BLaER1 (cell line): ENCODE data around the gene SCN4A.
"Not testable (repeated sequence)": the region's sequence is repeated elsewhere in the genome, so short reads cannot be mapped to it uniquely, and the experiment has no call there.

Experiments
- H3K27ac ChIP-seq: shearing (Covaris generic); formaldehyde crosslinking; 2 replicates; pipeline ENCODE4 v1.8.1; 2022
- H3K27me3 ChIP-seq: shearing (Covaris generic); formaldehyde crosslinking; 2 replicates; pipeline ENCODE4 v1.8.1; 2022
- H3K36me3 ChIP-seq: shearing (Covaris generic); formaldehyde crosslinking; 2 replicates; pipeline ENCODE4 v1.8.1; 2022
- H3K4me1 ChIP-seq: shearing (Covaris generic); formaldehyde crosslinking; 2 replicates; pipeline ENCODE4 v1.8.1; 2022
- H3K4me2 ChIP-seq: shearing (Covaris generic); formaldehyde crosslinking; 2 replicates; pipeline ENCODE4 v1.8.1; 2022
- H3K4me3 ChIP-seq: shearing (Covaris generic); formaldehyde crosslinking; 2 replicates; pipeline ENCODE4 v1.8.1; 2022
- H3K9ac ChIP-seq: shearing (Covaris generic); formaldehyde crosslinking; 2 replicates; pipeline ENCODE4 v1.8.1; 2022
- H3K9me3 ChIP-seq: shearing (Covaris generic); formaldehyde crosslinking; 2 replicates; pipeline ENCODE4 v1.8.1; 2022
- H4K20me1 ChIP-seq: shearing (Covaris generic); formaldehyde crosslinking; 2 replicates; pipeline ENCODE4 v1.8.1; 2022
- Cebpa-rat ChIP-seq: shearing (Covaris generic); IDR thresholded peaks from 2 replicates; pipeline ENCODE4 v1.8.1; 2022

Gene SCN4A

GRCh38 chr17:63919311-63919723, 53.4 kb downstream of the SCN4A start:
- no peaks in the 10 kb centered on the region for H3K36me3 ChIP-seq
- no peak overlapping the region for H3K4me3 ChIP-seq
- H3K9me3 ChIP-seq = no peaks in the 10 kb centered on the region
- peak overlapping the region; percentile 54 for H3K4me2 ChIP-seq
- 0 out of 2 replicates have a peak overlapping the region, but pooled peaks have one; percentile 6 for H3K27ac ChIP-seq
- no peak overlapping the region for H3K9ac ChIP-seq
- peaks cover 80% of the 10 kb centered on the region for H3K4me1 ChIP-seq
- no peaks in the 10 kb centered on the region for H4K20me1 ChIP-seq
- TF ChIP-seq Cebpa-rat = no peak
- no peaks in the 10 kb centered on the region for H3K27me3 ChIP-seq

GRCh38 chr17:63918789-63919305, 53.9 kb downstream of the SCN4A start, which contains the start of gene GH1:
Gene GH1, minus strand, starts transcription at chr17:63918839. Its CDS starts 63 bp downstream, at chr17:63918776.
- not testable (repeated sequence) for H3K9ac ChIP-seq, H3K27me3 ChIP-seq, H3K4me3 ChIP-seq, H4K20me1 ChIP-seq, H3K9me3 ChIP-seq, H3K36me3 ChIP-seq
- Histone ChIP-seq H3K4me1 (peaks cover 80% of the 10 kb centered on the region), H3K4me2 (peak within 1 kb of the TSS; percentile 54), H3K27ac (0 out of 2 replicates have a peak within 1 kb of the TSS, but pooled peaks have one; percentile 13)

- Histone ChIP-seq H3K4me3 (no peak overlapping the region), H4K20me1 (no peaks in the 10 kb centered on the region), H3K4me1 (peaks cover 80% of the 10 kb centered on the region), H3K9me3 (no peaks in the 10 kb centered on the region), H3K27ac (no peak overlapping the region), H3K27me3 (no peaks in the 10 kb centered on the region), H3K9ac (no peak overlapping the region), H3K36me3 (no peaks in the 10 kb centered on the region), H3K4me2 (0 out of 2 replicates have a peak overlapping the region, but pooled peaks have one; percentile 8)
- no peak for TF ChIP-seq Cebpa-rat
Measured at GRCh38 chr17:63918305-63918704, 54.4 kb downstream of the SCN4A start.

GRCh38 chr17:63917646-63918045, 55.1 kb downstream of the SCN4A start:
- no peaks in the 10 kb centered on the region for H3K27me3 ChIP-seq
- H3K4me2 ChIP-seq = no peak overlapping the region
- no peak overlapping the region for H3K9ac ChIP-seq
- no peak for TF ChIP-seq Cebpa-rat
- H4K20me1 ChIP-seq = no peaks in the 10 kb centered on the region
- 0 out of 2 replicates have a peak overlapping the region, but pooled peaks have one; percentile 13 for H3K27ac ChIP-seq
- no peaks in the 10 kb centered on the region for H3K9me3 ChIP-seq
- no peaks in the 10 kb centered on the region for H3K36me3 ChIP-seq
- peaks cover 80% of the 10 kb centered on the region for H3K4me1 ChIP-seq
- H3K4me3 ChIP-seq = no peak overlapping the region

GRCh38 chr17:63917206-63917605, 55.5 kb downstream of the SCN4A start:
- not testable (repeated sequence) for H3K4me2 ChIP-seq, H4K20me1 ChIP-seq, H3K36me3 ChIP-seq, H3K27ac ChIP-seq, H3K27me3 ChIP-seq, H3K9ac ChIP-seq, H3K4me3 ChIP-seq, H3K9me3 ChIP-seq
- H3K4me1 ChIP-seq = peaks cover 80% of the 10 kb centered on the region

DNA sequence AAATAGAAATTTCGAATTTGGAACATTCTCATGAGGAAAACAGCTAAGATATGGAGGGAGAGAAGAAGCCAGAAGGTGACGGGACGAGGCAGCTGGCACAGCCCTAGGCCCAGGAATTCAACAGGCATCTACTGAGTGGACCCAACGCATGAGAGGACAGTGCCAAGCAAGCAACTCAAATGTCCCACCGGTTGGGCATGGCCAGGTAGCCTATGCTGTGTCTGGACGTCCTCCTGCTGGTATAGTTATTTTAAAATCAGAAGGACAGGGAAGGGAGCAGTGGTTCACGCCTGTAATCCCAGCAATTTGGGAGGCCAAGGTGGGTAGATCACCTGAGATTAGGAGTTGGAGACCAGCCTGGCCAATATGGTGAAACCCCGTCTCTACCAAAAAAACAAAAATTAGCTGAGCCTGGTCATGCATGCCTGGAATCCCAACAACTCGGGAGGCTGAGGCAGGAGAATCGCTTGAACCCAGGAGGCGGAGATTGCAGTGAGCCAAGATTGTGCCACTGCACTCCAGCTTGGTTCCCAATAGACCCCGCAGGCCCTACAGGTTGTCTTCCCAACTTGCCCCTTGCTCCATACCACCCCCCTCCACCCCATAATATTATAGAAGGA, 56.0 kb downstream of the SCN4A start:
- Histone ChIP-seq H3K9ac (no peak overlapping the region), H3K36me3 (no peaks in the 10 kb centered on the region), H3K27me3 (no peaks in the 10 kb centered on the region), H3K4me3 (no peak overlapping the region), H3K4me2 (peak overlapping the region; percentile 81), H3K9me3 (no peaks in the 10 kb centered on the region), H3K4me1 (peaks cover 80% of the 10 kb centered on the region), H3K27ac (no peak overlapping the region), H4K20me1 (no peaks in the 10 kb centered on the region)
- TF ChIP-seq Cebpa-rat = no peak

- H3K4me3 ChIP-seq = not testable (repeated sequence)
Measured at GRCh38 chr17:63915753-63916152, 57.0 kb downstream of the SCN4A start.

DNA sequence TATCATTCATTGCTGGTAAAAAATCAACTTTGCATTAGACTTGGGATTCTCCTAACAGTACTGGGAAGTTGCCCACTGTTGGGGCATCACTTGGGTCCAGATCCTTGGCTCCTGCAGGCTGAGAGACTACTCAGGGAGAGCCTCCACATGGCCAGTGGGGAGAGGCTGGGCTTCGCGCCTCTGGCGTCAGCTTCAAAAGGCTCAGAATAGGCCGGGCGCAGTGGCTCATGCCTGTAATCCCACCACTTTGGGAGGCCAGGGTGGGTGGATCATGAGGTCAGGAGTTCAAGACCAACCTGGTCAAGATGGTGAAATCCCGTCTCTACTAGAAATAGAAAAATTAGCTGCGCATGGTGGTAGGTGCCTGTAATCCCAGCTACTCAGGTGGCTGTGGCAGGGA, 58.2 kb downstream of the SCN4A start:
- Histone ChIP-seq H3K9me3 (no peaks in the 10 kb centered on the region), H3K4me2 (no peak overlapping the region), H3K9ac (no peak overlapping the region), H3K36me3 (no peaks in the 10 kb centered on the region), H3K4me1 (peaks cover 60% of the 10 kb centered on the region), H3K27ac (no peak overlapping the region), H3K4me3 (no peak overlapping the region), H3K27me3 (no peaks in the 10 kb centered on the region), H4K20me1 (no peaks in the 10 kb centered on the region)
- no peak for TF ChIP-seq Cebpa-rat

More at GRCh38 chr17:63915753-63916152, 57.0 kb downstream of the SCN4A start:
- peaks cover 73% of the 10 kb centered on the region for H3K4me1 ChIP-seq
- H3K9ac ChIP-seq = peak overlapping the region; percentile 41; the same call in 1 of the 2 replicates
- H3K9me3 ChIP-seq, H3K27me3 ChIP-seq, H4K20me1 ChIP-seq, H3K36me3 ChIP-seq: not testable (repeated sequence)
- peak overlapping the region; percentile 49 for H3K27ac ChIP-seq
- H3K4me2 ChIP-seq = peak overlapping the region; percentile 81

GRCh38 chr17:63911657-63912100, 61.0 kb downstream of the SCN4A start:
- Histone ChIP-seq H4K20me1 (no peaks in the 10 kb centered on the region), H3K27ac (no peak overlapping the region), H3K27me3 (no peaks in the 10 kb centered on the region), H3K9me3 (no peaks in the 10 kb centered on the region), H3K9ac (no peak overlapping the region), H3K4me2 (no peak overlapping the region), H3K4me1 (peaks cover 46% of the 10 kb centered on the region), H3K4me3 (no peak overlapping the region), H3K36me3 (no peaks in the 10 kb centered on the region)
- no peak for TF ChIP-seq Cebpa-rat

GRCh38 chr17:63911041-63911635, 61.6 kb downstream of the SCN4A start, which contains the start of gene CSHL1:
Gene CSHL1, minus strand, starts transcription at chr17:63911258. Its CDS starts 62 bp downstream, at chr17:63911196.
- Histone ChIP-seq H3K9me3 (no peaks in the 10 kb centered on the region), H3K9ac (no peak within 1 kb of the TSS), H4K20me1 (no peaks in the 10 kb centered on the region), H3K27me3 (no peaks in the 10 kb centered on the region), H3K4me1 (peaks cover 40% of the 10 kb centered on the region), H3K27ac (no peak within 1 kb of the TSS), H3K4me2 (no peak within 1 kb of the TSS), H3K4me3 (no peak within 1 kb of the TSS), H3K36me3 (no peaks in the 10 kb centered on the region)
- TF ChIP-seq Cebpa-rat = no peak
